IMR-90 (cell line): ENCODE results near the gene CUL4A. TPM values are rescaled to one million over a fixed set of nuclear protein-coding genes. Genes with fewer than 3 reads are reported as not detected.

Source experiments
- ATAC-seq: fragments of 200-7000 bp; cut with Tn5 transposase; 2 replicates; pipeline ENCODE4 v1.9.1; 2020; ENCODE audit warnings: low read depth, mild to moderate bottlenecking, moderate library complexity
- Bru-seq: library from RNA; stranded (reverse); fragments of 400-500 nt; gene quantifications from one replicate; lab custom pipeline; 2021; lab: Mats Ljungman, UMichigan
- BruChase-seq, 2 experiments: library from RNA; stranded (reverse); fragments of 400-500 nt; gene quantifications; one replicate each; lab custom pipeline; 2021; lab: Mats Ljungman, UMichigan
- BruUV-seq: library from RNA; stranded (reverse); fragments of 400-500 nt; replicated peaks from 2 replicates; lab custom pipeline; 2021; lab: Mats Ljungman, UMichigan
- CTCF ChIA-PET: fragments of 300-600 bp; formaldehyde crosslinking; extraction: SDS; loops from one replicate; lab custom pipeline; 2021; ENCODE audit warnings: antibody characterized with exemption; lab: Yijun Ruan, JAX
- POLR2A ChIA-PET: fragments of 300-600 bp; sonication (Branson Sonifier 250); formaldehyde crosslinking; loops from one replicate; lab custom pipeline; 2022; ENCODE audit warnings: antibody characterized with exemption; ENCODE audit not compliant: unreplicated experiment; lab: Charles Lee
- DNase-seq: peaks from one replicate; pipeline ENCODE4 v3.0.0; 2013
- H2AFZ ChIP-seq: replicated peaks from 2 replicates; pipeline ENCODE3; 2013; ENCODE audit warnings: low read length, mild to moderate bottlenecking; ENCODE audit not compliant: poor library complexity
- H2AK5ac ChIP-seq: 2 replicates; pipeline ENCODE4 v1.6.1; 2013; ENCODE audit warnings: low read depth, low read length, inconsistent platforms
- H2AK9ac ChIP-seq: replicated peaks from 2 replicates; pipeline ENCODE3; 2013; ENCODE audit warnings: mild to moderate bottlenecking, low read depth, low read length, moderate library complexity; ENCODE audit not compliant: poor library complexity
- H2BK120ac ChIP-seq: 2 replicates; pipeline ENCODE4 v1.6.1; 2013; ENCODE audit warnings: low read depth, low read length, inconsistent platforms
- H2BK15ac ChIP-seq: 3 replicates; pipeline ENCODE4 v1.6.1; 2013; ENCODE audit warnings: low read depth, low read length, inconsistent platforms
- H2BK20ac ChIP-seq: 2 replicates; pipeline ENCODE4 v1.6.1; 2013; ENCODE audit warnings: low read depth, mild to moderate bottlenecking, inconsistent platforms, low read length, moderate library complexity
- H2BK5ac ChIP-seq: 2 replicates; pipeline ENCODE4 v1.6.1; 2013; ENCODE audit warnings: mild to moderate bottlenecking, low read depth, low read length, inconsistent platforms; ENCODE audit not compliant: poor library complexity, severe bottlenecking
- H3K14ac ChIP-seq: replicated peaks from 2 replicates; pipeline ENCODE4 v1.6.1; 2013; ENCODE audit warnings: low read depth, low read length, inconsistent platforms
- H3K18ac ChIP-seq: 2 replicates; pipeline ENCODE4 v1.6.1; 2013; ENCODE audit warnings: low read depth, low read length, control low read depth
- H3K23ac ChIP-seq: 2 replicates; pipeline ENCODE4 v1.6.1; 2013; ENCODE audit warnings: low read depth, low read length, inconsistent platforms
- H3K27ac ChIP-seq: 2 replicates; pipeline ENCODE4 v1.5.1; 2013; ENCODE audit warnings: mild to moderate bottlenecking, control low read depth, low read length; ENCODE audit not compliant: insufficient read depth
- H3K27me3 ChIP-seq: 2 replicates; pipeline ENCODE4 v1.6.1; 2013; ENCODE audit warnings: low read length; ENCODE audit not compliant: control insufficient read depth, insufficient read depth
- H3K36me3 ChIP-seq: 2 replicates; pipeline ENCODE4 v1.6.1; 2013; ENCODE audit warnings: low read length, mixed read lengths; ENCODE audit not compliant: control insufficient read depth, insufficient read depth
- H3K4ac ChIP-seq: 2 replicates; pipeline ENCODE4 v1.6.1; 2013; ENCODE audit warnings: low read depth, low read length, inconsistent platforms
- H3K4me1 ChIP-seq: 2 replicates; pipeline ENCODE4 v1.6.1; 2013; ENCODE audit warnings: low read length, mixed read lengths; ENCODE audit not compliant: control insufficient read depth, insufficient read depth
- H3K4me2 ChIP-seq: 2 replicates; pipeline ENCODE4 v1.6.1; 2013; ENCODE audit warnings: low read depth, mild to moderate bottlenecking, control low read depth, low read length, moderate library complexity
- H3K4me3 ChIP-seq: 2 replicates; pipeline ENCODE4 v1.5.1; 2013; ENCODE audit warnings: low read depth, mild to moderate bottlenecking, control low read depth, low read length, moderate library complexity; ENCODE audit not compliant: insufficient read depth
- H3K56ac ChIP-seq: 2 replicates; pipeline ENCODE4 v1.6.1; 2013; ENCODE audit warnings: low read length, inconsistent platforms; ENCODE audit not compliant: insufficient read depth; ENCODE audit errors: extremely low read depth
- H3K79me1 ChIP-seq, 2 experiments: 2 replicates each; pipeline ENCODE4 v1.6.1; 2013; ENCODE audit warnings: low read length in 2 of 2, inconsistent platforms in 1 of 2, low read depth in 1 of 2
- H3K9ac ChIP-seq: 2 replicates; pipeline ENCODE4 v1.6.1; 2013; ENCODE audit warnings: low read depth, low read length, control low read depth
- H3K9me1 ChIP-seq: 2 replicates; pipeline ENCODE4 v1.6.1; 2013; ENCODE audit warnings: low read length, inconsistent platforms; ENCODE audit not compliant: insufficient read depth
- H3K9me3 ChIP-seq: 2 replicates; pipeline ENCODE4 v1.6.1; 2013; ENCODE audit warnings: low read length; ENCODE audit not compliant: control insufficient read depth, insufficient read depth
- H4K20me1 ChIP-seq: 2 replicates; pipeline ENCODE4 v1.6.1; 2013; ENCODE audit warnings: low read length, inconsistent platforms; ENCODE audit not compliant: insufficient read depth
- H4K5ac ChIP-seq: 2 replicates; pipeline ENCODE4 v1.6.1; 2013; ENCODE audit warnings: mild to moderate bottlenecking, low read depth, low read length, control low read depth
- H4K8ac ChIP-seq, 2 experiments: 2 replicates each; pipeline ENCODE4 v1.6.1; 2013; ENCODE audit warnings: low read depth in 2 of 2, low read length in 2 of 2, control low read depth in 1 of 2, inconsistent platforms in 1 of 2
- H4K91ac ChIP-seq: 2 replicates; pipeline ENCODE4 v1.6.1; 2013; ENCODE audit warnings: low read depth, low read length, inconsistent platforms; ENCODE audit not compliant: insufficient read depth
- MAZ ChIP-seq: IDR thresholded peaks from 2 replicates; pipeline ENCODE4 v1.6.1; 2012; ENCODE audit warnings: low read depth, mild to moderate bottlenecking, low read length, improper control_type of control experiment, moderate library complexity, borderline replicate concordance
- RAD21 ChIP-seq: IDR thresholded peaks from 2 replicates; pipeline ENCODE4 v1.6.1; 2012; ENCODE audit warnings: low read length, improper control_type of control experiment
- WGBS, 2 experiments: methylation state at CpG; one replicate each; pipeline versions ENCODE4 v1.1.5 to v1.1.7; 2013; ENCODE audit warnings: missing lambda C conversion rate in 2 of 2; ENCODE audit not compliant: insufficient read length in 1 of 2; ENCODE audit errors: extremely low coverage in 2 of 2; 5-methylcytosine and 5-hydroxymethylcytosine counted together
- dilution Hi-C: fragments of 300-500 bp; cut with HindIII; formaldehyde crosslinking; loops from one replicate; pipeline ENCODE4 v1.14.3; 2018; ENCODE audit warnings: low sequenced_read_pairs; ENCODE audit not compliant: unreplicated experiment
- in situ Hi-C: fragments of 300-500 bp; cut with MboI; formaldehyde crosslinking; loops from 3 replicates; pipeline ENCODE4 v1.14.3; 2019; ENCODE audit warnings: low sequenced_read_pairs, inconsistent platforms, mixed read lengths
- intact Hi-C: fragments of 100-400 bp; cut with micrococcal nuclease; formaldehyde crosslinking; loops from 2 replicates; pipeline ENCODE4 v1.10.0; 2022
- long read RNA-seq: library from polyadenylated mRNA; unstranded; transcript quantifications from one replicate; pipeline ENCODE4 v2.0.0, GENCODE V29; 2021; ENCODE audit not compliant: unreplicated experiment
- polyA plus RNA-seq, 3 experiments: library from polyadenylated mRNA; depleted of rRNA; stranded (reverse); fragments of >200 nt; gene quantifications; 2 replicates each; pipeline ENCODE4 v1.2.3, GENCODE V29; 2012; ENCODE audit warnings: low replicate concordance in 1 of 3
- total RNA-seq: library from RNA; depleted of rRNA; stranded (reverse); fragments of >200 nt; gene quantifications from 2 replicates; pipeline ENCODE4 v1.2.3, GENCODE V29; 2012; rRNA removed

The CUL4A gene
- total RNA-seq (128 and 146 TPM in 2 replicates), polyA plus RNA-seq (2012; rRNA removed) (68.7 and 86.0 TPM in 2 replicates), Bru-seq, nascent RNA (percentile 95 among the genes with signal in this experiment), BruChase-seq, experiment 1, labeled RNA remaining after a 6-hour chase (percentile 96 among the genes with signal in this experiment), BruChase-seq, experiment 2, labeled RNA remaining after a 2-hour chase (percentile 96 among the genes with signal in this experiment)
- 35.5 and 36.9 TPM in 2 replicates for polyA plus RNA-seq (2012; cell fraction: cytosol; rRNA removed)
- 77.4 and 122 TPM in 2 replicates for polyA plus RNA-seq (2012; cell fraction: nucleus; rRNA removed; ENCODE audit: low replicate concordance)
- long read RNA-seq, full-length matches to known transcripts, result 303 of 372 reads
- long read RNA-seq, partial matches to known transcripts, result 41 of 372 reads
- long read RNA-seq, other reads (novel, unspliced or antisense), result 28 of 372 reads

GRCh38 chr13:113209336-113209758 is at the start of gene CUL4A:
CUL4A (plus strand) TSS chr13:113209613; CDS start chr13:113209628, 15 bp downstream.
- WGBS, 2 experiments, result 2% methylated on average over 18 of the region's 66 CpGs; no CpG with 5 or more reads in 1 of the 2 experiments
- TF ChIP-seq MAZ, result peak; percentile 69; the same call in 1 of the 2 replicates
- TF ChIP-seq RAD21, result no peak
- ATAC-seq (peak; percentile 77), DNase-seq (peak; percentile 60)
- H4K20me1 ChIP-seq, result peaks cover 44% of the 10 kb centered on the region
- intact Hi-C loops, result loop anchor here (2.0 kb wide), 1 partner anchor 31 kb away; no protein-coding TSS in a partner anchor
- peak within 1 kb of the TSS; percentile 77; the same call in 1 of the 2 replicates for H3K23ac ChIP-seq
- peak within 1 kb of the TSS; percentile 38 for H2AK5ac ChIP-seq
- POLR2A ChIA-PET, result interaction anchor here (0.6 to 1.7 kb wide), 2 partner anchors 8 to 22 kb away, joined by 4 read pairs; no protein-coding TSS in a partner anchor
- H3K4me1 ChIP-seq, result peaks cover 16% of the 10 kb centered on the region
- H3K9ac ChIP-seq, result peak within 1 kb of the TSS; percentile 95
- H3K18ac ChIP-seq, result peak within 1 kb of the TSS; percentile 81
- peak within 1 kb of the TSS; percentile 77 for H2BK120ac ChIP-seq
- peak within 1 kb of the TSS; percentile 93 for H4K91ac ChIP-seq
- dilution Hi-C loops, result no loop called here
- H2BK20ac ChIP-seq, result no peak within 1 kb of the TSS; the same call in 1 of the 2 replicates
- peak within 1 kb of the TSS; percentile 87 for H3K4ac ChIP-seq
- BruUV-seq, result no TSS peak
- H3K4me3 ChIP-seq, result peak within 1 kb of the TSS; percentile 96
- peak within 1 kb of the TSS; percentile 76 for H3K56ac ChIP-seq
- H3K27ac ChIP-seq, result peak within 1 kb of the TSS; percentile 99
- H4K8ac ChIP-seq, result peak within 1 kb of the TSS; percentile 27 to 97
- H3K79me1 ChIP-seq, result peaks cover 16 to 50% of the 10 kb centered on the region in 2 experiments
- no peaks in the 10 kb centered on the region for H3K27me3 ChIP-seq
- H3K9me1 ChIP-seq, result peaks cover 14% of the 10 kb centered on the region
- CTCF ChIA-PET, result no interaction called here
- no peak within 1 kb of the TSS; the same call in 2 of the 3 replicates for H2BK15ac ChIP-seq
- H4K5ac ChIP-seq, result peak within 1 kb of the TSS; percentile 91
- peak within 1 kb of the TSS; percentile 97 for H3K4me2 ChIP-seq
- H3K9me3 ChIP-seq, result no peaks in the 10 kb centered on the region
- H3K36me3 ChIP-seq, result peaks cover 7% of the 10 kb centered on the region
- in situ Hi-C loops, result no loop called here
- H2AFZ ChIP-seq, result peak within 1 kb of the TSS; percentile 91
- H2AK9ac ChIP-seq, result peak within 1 kb of the TSS; percentile 98
- H3K14ac ChIP-seq, result peak within 1 kb of the TSS; percentile 85
- H2BK5ac ChIP-seq, result peak within 1 kb of the TSS; percentile 99
